GM18858 (cell line): ENCODE measurements around the gene TTC23.
"Not testable (repeated sequence)": the region's sequence is repeated elsewhere in the genome, so short reads cannot be mapped to it uniquely, and the experiment has no call there.

Experiments
- ATAC-seq: cut with Tn5 transposase; IDR thresholded peaks from one replicate; pipeline ENCODE4 v1.9.1; 2021; ENCODE audit not compliant: unreplicated experiment

TTC23 gene

DNA sequence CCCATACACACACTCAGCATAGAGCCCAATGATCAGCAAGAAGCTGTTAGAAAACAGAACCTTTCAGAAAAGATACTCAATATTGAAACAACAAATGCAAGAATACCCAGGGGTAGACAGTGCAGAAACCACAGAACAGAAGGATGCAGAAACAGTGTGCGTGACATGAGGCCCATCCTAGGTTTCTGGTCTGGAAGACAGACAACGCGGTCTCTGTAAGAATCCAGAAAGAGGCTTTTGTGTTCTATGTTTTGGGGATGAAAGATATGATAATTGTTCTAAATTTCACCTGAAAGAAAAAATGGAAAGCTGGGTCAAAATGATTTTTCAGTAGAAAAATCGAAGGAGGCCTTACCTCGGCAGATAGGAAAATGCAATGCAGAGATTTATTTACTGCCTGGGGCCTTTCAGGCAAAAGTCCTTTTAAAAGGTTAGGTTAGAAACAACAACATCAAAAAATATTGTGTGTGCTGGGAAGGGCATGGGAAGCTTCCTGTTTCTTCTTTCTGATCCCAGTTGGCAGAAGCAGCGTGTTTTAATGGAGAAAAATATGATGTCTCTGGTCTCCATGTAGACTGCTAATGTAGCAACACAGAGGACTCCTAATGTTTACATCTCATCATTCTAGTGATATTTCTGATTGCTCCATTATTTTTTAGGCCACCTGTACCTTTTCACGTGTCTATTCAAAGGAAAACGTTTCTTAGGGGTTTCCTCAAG is 127.5 kb downstream of the TTC23 start:
- ATAC-seq, result no peak

DNA sequence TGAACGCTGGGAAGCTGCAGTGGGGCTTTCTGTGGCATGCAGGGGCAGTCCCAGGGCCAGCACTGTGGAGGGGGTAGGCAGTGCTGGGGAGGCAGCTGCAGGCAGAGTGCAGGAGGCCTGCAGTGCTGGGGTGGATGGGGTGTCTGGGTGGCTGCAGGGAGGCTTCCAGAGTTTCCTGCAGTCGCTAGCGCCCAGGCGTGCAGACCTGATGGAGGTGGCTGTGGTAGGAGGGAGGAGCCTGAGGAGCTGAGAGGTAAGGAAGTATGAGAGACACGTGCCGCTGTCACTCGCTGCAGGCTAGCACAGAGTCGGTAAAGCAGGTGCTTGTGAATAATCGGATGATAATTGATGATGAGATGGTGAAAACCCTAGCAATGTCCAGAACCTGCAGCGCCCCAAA is 128.2 kb downstream of the TTC23 start:
- no peak for ATAC-seq

DNA sequence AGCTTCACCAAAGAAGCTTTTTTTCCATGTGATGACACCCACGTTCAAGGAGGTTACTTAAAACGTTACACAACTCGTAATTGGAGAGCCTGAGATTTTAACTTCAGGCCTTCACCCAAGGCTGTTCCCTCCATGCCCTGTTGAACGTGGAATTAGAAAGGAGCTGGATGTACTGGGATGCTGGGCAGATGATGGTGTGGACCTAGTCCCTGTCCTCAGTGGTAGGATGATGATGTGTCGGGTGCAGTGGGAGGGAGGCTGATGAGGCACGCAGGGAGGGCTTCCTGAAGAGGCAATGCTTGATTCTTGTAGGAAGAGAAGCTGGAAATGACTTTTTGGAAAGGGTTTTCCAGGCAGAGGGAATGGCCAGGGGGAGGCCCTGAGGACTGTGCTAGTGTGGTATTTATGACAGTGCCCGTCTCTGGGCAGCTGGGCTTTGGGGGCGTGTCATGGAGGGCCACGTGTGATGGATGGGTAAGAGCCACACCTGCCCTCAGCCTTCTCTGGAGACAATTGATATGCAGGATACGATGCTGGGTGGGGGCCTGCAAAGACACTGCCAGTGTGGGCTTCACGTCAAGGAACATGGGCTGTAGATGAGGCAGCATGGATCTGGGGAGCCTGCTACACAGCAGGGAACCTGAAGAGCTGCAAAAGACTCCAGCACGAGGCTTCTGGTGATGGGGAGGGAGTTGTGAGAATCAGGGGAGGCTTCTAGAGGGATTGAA is 129.2 kb downstream of the TTC23 start:
- ATAC-seq, result no peak

DNA sequence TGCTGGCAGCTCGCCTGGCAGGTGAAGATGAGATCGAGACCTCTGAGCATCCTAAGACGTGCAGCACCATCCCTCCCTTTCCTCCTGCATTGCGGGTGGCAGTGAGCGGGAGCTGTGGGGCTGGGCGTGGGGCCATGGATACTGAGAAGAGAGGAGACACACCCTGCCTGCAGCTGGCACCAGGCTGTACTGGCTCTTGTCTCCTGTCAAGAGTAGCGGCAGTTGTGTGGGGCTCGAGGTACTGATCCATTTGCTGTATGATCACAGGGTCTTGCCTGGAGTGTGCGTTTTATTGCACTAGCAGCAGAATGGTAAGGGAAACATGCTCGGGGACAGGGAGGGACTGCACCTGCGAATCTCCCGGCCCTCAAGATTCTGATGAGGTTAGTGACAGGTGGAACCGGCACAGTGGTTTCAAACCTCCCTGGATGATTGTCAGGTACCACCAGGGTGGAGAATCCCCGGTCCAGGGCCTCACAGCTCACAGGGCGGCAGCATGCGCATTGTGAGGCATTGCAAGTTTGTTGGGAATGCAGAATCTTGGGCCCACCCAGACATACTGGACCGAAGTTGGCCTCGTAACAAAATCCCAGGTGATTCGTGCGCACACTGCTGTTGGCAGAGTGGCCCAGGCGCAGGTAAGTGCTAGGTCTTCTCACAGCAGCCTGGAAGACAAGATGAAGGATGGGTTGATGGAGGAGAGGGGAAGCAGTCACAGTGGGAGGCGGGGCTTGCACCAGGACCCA is 130.4 kb downstream of the TTC23 start:
- ATAC-seq, result no peak

DNA sequence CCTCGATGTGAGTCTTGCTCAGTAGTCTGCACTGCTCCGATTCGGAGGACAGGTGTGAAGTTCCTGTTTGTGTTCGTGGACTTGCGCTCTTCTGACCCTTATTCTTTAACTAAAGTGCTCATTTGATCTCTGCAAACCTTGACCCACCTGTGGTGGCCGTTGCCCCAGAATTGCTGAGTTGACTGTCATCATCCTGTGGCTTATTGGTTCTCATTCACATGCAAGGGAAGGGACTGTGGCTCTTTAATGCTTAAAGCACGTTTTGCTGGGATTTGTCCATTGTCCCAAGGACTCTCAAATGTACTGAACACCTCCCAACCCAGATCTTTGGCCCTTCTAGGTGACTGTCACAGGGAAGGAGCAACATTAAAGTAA is 131.1 kb downstream of the TTC23 start:
- ATAC-seq, result no peak

DNA sequence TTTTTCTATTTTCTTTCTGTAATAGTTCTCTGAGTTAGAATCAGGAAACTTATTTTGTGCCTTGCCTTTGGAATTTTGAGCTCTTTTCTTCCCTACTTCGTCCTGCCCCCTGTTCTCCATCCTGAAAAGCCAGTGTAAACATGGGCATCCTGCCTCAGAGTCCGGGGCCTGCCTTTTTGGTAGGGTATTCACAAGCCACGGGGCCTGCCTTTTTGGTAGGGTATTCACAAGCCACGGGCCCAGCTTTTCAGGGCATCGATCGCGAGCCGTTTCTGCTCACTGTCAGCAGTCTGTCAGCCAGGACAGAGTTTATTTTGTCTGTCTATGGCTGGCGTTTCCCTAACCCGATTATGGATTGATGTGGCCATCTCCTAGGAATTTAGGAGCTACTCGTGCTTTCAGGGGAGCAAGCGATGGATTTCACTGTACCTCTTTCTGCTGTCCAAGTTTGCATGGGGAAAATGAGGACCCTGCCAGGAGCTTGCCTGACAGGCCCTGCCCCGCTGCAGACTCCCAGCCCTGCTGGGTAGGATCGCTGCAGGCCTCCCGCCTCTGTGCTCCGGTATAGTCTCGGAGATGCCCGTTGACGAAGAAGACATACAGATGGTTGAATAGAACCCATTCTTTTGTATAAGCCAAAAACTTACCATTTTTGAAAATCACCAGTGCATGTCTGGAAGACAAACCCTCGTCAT is 131.7 kb downstream of the TTC23 start:
- ATAC-seq, result no peak

DNA sequence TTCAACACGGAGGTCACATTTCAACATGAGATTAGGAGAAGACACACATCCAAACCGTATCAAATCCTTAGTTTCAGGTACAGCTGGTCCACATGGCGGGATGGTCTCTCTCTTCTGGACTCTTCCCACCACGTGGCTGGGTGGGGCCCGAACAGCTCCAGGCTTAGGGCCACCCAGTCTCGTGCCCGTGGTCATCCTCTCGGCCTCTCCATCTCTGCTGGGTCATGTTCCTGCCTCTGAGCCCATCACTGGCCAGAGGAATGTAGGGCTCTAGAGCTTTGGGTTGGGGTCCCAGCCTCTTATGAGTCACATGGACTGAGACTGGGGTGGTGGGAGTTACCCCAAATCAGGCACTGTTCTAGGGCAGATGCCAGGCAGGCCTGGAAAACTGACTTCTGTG is 132.3 kb downstream of the TTC23 start:
- no peak for ATAC-seq

DNA sequence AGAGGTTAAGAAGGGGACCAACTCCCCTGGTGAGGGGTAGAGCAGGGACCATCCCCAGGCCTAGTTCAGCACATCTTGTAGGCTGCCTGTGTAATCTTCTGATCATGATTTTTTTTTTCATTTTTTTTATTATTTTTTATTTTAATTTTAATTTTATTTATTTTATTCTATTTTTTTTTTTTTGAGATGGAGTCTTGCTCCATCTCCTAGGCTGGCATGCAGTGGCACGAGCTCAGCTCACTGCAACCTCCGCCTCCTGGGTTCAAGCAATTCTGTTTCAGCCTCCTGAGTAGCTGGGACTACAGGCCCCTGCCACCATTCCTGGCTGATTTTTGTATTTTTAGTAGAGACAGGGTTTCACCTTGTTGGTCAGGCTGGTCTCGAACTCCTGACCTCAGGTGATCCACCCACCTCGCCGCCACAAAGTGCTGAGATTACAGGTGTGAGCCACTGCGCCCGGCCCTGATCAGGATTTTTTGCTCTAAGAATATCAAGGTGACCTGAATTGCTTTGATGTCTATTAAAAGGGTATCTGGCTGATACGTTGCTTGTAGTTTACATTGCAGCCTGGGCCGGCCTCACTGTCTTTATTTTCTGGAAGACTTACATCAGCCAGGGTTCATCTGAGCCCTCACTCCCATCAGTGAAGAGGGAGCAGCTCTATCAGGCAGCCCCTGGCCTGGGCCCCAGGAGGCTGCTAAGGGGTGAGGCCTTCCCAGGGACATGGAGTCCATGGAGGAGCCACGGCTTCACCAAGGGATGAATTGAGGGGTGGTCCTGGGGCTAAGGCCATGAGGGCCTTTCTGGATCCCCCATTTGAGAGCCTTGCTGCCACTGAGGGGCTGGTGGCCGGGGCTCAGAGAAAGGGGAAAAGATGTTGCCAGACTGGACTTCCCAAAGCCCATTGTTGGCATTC is 133.8 kb downstream of the TTC23 start:
- no peak for ATAC-seq

DNA sequence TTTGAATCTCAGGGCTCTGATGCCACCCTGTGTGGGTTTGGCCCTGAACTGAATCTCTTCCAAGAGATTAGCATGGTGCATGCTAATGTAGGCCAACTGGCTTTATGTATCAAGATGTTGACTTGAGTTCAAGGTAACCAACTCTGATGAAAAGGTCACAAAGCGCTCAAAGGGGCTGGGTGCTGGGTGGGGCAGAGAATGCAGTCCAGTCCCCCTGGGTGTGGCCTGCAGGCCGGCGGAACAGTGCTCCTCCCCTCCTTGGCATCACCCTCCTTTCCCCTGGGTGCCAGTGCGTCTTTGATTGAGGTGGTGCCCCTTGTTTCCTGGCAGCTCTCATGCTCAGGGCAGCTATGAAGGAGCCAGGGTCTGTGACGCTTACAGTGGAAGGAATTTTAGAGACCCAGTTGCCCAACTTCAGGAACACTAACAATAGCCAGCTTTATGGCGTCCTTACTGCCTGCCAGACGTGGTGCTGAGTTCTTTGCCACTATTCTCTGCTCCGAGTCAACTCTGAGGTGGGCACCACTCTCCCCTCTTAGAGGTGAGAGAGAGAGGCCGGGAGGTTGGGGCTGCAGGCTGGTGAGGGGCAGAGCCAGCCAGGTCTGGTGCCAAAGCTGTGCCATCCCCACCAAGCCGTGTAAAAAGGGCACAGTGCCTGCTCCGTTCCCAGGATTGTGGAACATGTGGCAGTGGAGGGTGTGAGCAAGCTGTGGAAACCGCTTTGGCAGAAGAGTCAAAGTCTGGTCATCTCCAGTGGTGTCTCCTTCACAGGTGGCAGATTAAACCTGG is 134.7 kb downstream of the TTC23 start:
- no peak for ATAC-seq

DNA sequence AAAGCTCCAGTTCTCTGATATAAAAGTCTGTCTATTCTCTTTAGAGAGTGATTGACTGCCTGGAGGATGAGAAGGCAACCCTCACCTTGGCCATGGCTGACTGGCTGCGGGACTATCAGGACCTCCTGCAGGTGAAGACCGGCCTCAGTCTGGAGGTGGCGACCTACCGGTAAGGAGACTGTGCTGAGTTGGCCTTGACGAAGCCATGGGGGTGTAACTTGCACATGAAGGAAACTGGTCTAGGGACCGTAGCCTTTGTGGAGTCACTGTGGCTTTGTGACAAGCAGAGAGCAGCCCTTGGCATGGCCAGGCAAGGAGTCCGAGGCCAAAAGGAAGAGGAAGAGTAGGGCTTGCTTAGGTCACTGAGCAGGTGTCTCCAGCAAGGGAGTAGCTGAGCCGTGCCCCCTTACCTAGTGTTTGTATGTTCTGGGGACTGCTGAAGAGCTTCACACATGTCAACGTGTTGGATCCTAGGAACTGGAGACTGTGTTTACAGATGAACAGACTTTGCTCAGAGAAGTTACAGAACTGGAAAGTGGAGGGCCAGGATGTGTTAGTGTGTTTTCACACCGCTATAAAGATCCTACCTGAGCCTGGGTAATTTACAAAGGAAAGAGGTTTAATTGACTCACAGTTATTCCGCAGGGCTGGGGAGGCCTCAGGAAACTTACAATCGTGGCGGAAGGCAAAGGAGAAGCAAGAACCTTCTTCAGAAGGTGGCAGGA is 135.7 kb downstream of the TTC23 start:
- no peak for ATAC-seq

DNA sequence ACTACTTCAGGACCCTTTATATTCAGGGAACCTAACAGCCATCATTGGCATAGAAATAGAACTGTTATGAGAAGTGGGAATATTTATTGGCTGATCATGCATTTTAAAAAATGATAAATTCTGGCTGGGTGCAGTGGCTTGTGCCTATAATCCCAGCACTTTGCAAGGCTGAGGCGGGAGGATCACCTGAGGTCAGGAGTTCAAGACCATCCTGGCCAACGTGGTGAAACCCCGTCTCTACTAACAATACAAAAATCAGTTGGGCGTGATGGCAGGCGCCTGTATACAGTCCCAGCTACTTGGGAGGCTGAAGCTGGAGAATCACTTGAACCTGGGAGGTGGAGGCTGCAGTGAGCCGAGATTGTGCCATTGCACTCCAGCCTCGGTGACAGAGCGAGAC is 137.7 kb downstream of the TTC23 start:
- ATAC-seq, result not testable (repeated sequence)

DNA sequence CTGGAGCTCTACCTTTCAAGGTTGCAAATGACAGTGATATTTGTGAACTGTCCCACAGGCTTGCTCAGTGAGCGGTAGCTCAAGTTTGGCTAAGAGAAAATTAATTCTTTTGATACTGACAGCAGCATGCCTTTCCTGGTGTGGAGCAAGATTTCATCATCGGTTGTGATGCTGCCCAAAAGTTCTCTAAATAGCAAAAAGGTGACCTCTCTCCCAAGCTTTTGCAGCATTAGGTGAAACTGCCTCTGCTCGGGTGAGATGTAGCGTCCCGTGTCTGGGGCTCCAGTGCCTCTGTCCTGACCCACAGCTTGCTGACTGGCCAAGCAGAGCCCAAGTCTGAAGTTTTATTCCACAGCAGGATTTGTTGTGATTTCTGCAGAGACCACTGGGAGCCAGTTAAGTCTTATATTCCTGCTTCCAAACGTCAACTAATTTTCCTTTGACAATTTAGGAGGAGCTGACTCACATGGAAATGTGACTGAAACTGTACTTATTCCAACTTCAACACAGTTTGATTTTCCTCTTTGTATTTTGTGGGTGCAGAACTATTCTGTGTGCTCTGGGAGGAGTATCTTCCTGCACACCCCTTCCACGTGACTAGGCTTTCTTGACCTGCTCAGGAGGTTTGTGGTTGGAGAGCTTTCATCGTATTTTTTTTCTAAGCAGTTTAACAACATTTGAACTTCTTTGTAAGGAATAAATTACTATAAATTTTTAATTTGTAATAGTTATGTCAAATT is 138.6 kb downstream of the TTC23 start:
- ATAC-seq, result no peak

DNA sequence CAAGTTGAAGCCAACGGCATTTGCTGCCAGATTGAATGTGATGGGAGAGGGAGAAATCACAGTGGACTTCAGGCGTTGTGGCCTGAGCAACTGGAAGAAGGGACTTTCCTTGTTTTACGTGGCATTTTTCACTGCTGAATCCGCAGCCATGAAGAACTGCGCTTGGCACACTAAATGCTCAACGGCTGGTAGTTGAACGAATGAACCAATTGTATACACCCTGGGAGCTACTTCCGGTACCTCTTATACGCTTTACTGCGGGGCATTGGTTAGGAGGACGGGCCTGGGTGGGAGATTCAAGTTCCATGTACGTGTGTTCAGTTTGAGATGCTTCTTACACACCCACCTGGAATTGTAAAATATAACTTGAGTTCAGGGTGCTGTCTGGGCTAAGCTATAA is 139.3 kb downstream of the TTC23 start:
- ATAC-seq, result no peak

DNA sequence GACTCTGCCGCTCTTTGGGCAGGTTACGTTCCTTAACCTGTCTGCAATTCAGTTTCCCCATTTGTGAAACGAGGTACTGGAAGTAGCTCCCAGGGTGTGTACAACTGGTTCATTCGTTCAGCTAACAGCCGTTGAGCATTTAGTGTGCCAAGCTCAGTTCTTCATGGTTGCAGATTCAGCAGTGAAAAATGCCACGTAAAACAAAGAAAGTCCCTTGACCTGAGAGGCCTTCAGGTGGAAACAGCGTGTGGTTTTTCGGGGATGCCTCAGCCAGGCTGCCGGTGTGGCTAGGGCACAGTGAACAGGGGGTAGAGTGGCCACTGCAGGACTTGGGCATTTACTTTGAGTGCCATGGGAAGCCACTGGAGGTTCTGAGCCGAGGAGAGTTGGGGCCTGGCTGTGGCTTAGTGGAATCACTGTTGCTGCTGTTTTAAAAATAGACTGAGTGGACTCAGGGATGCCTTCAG is 139.8 kb downstream of the TTC23 start:
- ATAC-seq, result no peak

DNA sequence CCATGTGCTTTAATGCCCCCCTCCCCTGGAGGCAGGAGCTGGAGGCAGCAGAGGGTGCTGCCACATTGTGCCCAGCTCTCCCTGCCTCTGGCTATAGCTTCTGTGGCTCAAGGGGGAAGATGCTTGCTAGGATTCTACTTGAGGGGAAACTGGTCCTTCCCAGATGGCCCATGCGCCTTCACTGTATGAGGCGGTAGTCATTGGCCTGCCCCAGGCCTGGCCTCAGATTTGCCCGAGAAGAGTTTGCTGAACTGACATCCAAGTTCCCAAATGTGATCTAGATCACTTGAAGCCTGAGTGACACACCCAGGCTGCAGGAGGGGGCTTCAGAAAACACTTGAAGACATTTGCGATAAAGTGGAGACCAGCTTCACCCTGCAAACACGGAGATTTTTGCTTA is 140.4 kb downstream of the TTC23 start:
- no peak for ATAC-seq

DNA sequence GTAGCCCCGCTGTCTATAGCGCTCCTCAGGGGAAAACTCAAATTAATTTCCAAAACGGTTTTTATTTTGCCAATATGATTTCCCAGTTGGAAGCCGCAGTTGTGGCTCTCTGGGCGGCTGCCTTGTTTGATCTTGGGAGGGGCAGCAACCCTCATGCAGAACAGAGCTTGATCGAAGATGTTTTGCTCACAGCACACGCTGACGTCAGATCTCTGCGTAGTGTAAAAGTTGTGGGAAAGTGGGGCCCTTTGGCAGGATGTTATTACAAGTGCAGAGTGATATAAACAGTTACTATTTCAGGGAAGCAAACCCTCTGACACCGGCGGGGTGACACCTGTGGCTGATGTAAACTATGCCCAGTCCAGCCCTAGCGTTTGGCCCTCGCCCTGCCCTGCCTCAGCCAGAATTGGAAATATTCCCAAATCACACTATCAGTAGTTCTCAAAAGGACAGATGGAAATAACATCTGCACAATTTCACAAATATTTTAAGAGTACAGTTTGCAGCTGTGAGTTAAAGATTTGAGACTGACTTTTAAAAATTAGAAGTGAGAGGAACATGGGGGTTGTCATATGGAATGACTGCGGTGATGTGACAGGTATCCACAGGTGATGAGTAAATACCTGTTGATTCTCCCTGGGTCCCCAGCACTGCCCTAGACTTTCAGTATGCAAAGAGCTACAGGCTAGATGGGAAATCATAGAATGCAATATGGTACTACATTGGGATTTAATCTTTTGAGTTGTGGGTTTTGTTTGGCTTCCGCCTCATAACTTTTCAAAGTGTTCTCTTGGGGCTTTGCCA is 142.8 kb downstream of the TTC23 start:
- no peak for ATAC-seq
